SK-N-MC (cell line): ENCODE measurements around the gene CHST12.

Experiments
- EZH2 ChIP-seq: fragments of 200-600 bp; sonication (generic); IDR thresholded peaks from one replicate; pipeline ENCODE4 v1.6.1; 2017; ENCODE audit warnings: antibody characterized with exemption
- POLR2AphosphoS5 ChIP-seq: IDR thresholded peaks from 2 replicates; pipeline ENCODE4 v1.6.1; 2012; ENCODE audit warnings: mild to moderate bottlenecking, low read depth, low read length, borderline replicate concordance

DNA sequence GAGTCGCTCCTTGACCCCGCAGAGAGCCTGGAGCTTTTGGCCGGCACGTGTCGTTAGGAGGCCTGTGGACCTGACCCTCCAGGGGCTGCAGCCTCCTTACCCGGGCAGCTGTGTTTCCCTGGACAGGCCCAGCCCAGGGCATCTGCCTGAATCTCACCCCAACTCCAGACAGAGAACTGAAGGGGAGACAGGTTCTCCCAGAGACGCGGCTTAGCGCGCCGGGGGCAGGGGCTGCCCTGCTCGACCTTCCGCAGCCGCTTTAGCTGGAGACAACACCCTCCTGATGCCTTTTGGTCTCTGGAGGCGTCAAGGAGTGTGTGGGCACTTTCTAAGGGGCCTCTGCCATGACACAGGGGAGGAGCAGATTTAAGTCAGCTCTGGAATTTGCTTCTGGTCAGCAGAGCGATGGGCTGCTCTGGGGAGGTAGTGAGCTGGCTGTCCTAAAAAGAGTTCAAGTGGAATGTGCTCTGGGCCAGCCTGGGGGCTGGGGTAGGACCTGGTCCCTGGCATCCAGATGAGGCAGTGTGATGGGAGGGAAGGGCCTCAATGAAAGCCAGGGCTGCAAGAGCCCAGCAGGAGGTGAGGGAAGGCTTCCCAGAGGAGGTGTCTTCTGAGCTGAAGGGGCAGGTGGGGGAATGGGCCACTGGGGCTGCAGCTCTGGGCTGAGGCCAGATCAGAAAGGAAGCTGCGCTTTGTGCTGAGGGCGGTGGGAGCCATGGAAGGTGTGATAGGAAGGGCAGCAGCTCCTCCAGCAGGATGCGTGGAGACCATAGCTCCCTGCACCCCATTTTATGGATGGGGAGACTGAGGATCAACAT, 67.0 kb downstream of the CHST12 start:
- TF ChIP-seq POLR2AphosphoS5 (no peak), EZH2 (no peak)
